ENCODE results near the gene PA2G4.

Gene PA2G4

DNA sequence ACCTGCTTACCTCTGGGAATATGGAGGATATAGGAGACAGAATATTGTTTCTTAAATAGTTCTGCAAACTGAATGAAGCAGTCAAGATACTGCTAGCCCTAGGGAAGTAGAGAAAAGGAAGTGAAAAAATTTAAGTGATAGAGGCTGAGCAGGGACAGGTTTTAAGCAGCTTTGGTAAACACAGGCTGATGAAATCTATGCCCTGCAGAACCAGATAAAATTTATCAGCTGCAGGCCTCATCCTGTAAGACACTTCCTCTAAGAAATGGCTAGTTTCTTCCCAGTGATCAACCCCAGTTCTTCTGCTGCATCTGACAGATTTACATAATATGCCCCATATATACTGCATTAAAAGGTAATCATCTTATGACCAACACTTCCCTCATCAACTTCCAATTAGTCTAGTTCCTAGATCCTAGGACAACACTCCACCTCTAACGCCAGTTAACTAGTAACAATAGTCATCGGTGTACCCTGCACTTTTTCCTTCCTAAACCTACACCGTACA lies 22.4 kb downstream of the PA2G4 start:
- no peak for DNase-seq (ENCODE audit: low spot score)

DNA sequence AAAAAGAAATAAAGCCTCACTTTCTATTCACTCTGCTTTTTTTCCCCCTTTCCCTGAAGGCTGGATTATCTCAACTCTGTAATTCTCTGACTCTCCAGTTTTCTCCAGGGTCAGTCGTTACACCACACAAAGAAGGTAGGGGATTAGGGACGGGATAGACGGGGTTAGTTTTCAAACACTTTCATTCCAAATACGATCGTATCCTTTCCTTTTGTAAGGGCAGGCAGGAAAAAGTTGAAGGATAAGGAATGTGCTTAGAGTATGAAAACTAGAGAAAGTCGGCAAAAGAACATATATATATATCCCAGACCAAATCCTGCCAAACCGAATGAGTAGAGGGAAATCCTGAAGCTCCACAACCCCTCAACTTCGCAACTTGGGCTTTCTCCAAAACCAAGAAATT lies 23.1 kb downstream of the PA2G4 start:
- no peak for DNase-seq (ENCODE audit: low spot score)

DNA sequence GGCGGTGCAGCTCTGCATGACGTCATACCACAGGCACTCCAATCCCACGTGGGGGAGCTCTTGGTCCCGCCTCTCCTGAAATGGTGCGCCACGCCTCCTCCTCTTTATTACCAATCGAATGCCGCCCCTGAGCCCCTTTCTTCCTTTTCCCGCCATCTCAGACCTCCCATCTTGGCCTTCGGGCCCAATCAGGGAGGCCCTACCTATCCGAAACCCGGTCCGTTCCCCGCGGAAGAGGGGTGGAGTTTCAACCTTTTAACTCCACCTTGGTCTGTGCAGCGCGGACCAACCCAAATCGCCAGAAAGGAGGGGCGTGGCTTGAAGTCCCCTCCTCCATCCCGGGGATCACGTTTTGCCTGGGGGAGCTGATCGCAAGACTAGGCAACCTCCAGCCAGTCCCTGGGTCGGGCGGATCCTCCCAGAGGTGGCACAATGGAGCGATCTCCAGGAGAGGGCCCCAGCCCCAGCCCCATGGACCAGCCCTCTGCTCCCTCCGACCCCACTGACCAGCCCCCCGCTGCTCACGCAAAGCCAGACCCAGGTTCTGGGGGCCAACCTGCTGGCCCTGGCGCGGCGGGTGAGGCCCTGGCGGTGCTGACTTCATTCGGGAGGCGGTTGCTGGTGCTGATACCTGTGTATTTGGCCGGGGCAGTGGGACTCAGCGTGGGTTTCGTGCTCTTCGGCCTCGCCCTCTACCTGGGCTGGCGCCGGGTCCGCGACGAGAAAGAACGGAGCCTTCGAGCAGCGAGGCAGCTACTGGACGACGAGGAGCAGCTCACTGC lies 23.7 kb downstream of the PA2G4 start, which contains the start of gene ESYT1:
TSS of gene ESYT1 (plus strand) at position 380 of the 782 bp plus-strand sequence. CDS start at position 433, 53 bp downstream.
- peak; percentile 97 for DNase-seq (ENCODE audit: low spot score)

- no peak for DNase-seq (ENCODE audit: low spot score)
Observed at GRCh38 chr12:56128670-56129205, 24.4 kb downstream of the PA2G4 start.

DNA sequence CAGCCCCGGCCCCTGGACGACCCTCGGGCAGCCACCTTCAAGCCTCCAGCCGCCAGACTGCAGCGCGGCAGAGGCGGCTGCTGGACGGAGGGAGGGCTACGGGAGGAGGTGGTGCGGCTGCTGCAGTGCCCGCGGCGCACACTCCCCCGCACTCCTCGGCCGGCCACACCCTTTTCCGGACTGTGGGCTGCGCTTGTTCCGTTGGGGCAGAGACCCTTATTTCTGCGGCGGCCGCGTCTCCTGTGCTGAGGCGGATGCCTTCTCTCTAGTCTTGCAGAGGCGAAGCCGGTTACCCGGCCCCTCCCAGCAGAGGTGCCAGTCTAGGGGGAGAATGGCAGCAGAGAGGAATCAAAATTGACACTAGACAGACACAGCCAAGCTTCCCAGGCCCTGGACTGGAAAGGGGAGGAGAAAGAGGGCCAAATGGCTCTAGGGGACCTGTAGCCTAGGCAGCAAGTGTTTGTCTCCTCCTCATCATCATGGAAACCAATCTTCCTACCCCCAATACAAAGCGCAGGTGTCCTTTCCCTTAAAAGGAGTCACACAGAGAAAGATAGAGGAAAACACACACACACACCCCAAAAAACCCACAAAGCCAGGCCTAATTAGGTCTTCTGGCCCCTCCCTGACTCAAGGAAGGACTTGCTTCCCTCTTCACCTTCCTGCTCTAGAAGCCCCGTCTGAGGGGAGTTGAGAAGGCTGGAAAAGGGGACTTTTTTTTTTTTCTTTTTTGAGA lies 25.0 kb downstream of the PA2G4 start:
- DNase-seq (ENCODE audit: low spot score), result no peak

- DNase-seq (ENCODE audit: low spot score), result no peak
Observed at GRCh38 chr12:56129942-56130495, 25.7 kb downstream of the PA2G4 start.

DNA sequence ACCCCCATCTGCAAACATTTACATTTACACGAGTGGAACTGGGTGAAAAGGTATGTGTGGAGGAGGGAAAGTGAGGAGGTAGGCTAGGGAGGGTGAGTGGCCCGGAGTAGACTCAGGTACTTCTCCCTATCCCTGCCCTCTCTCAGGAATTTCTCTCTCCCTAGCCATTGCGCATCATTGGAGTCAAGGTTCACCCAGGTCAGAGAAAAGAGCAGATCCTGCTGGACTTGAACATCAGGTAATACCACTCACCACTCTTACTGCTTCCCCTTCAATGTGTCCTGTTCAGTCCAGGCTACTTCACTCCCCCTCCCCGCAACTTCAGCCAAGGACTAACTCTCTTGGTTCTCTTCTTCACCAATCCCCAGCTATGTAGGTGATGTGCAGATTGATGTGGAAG lies 26.5 kb downstream of the PA2G4 start:
- no peak for DNase-seq (ENCODE audit: low spot score)

GRCh38 chr12:56134897-56135296 lies 30.5 kb downstream of the PA2G4 start:
- no peak for DNase-seq (ENCODE audit: low spot score)

DNA sequence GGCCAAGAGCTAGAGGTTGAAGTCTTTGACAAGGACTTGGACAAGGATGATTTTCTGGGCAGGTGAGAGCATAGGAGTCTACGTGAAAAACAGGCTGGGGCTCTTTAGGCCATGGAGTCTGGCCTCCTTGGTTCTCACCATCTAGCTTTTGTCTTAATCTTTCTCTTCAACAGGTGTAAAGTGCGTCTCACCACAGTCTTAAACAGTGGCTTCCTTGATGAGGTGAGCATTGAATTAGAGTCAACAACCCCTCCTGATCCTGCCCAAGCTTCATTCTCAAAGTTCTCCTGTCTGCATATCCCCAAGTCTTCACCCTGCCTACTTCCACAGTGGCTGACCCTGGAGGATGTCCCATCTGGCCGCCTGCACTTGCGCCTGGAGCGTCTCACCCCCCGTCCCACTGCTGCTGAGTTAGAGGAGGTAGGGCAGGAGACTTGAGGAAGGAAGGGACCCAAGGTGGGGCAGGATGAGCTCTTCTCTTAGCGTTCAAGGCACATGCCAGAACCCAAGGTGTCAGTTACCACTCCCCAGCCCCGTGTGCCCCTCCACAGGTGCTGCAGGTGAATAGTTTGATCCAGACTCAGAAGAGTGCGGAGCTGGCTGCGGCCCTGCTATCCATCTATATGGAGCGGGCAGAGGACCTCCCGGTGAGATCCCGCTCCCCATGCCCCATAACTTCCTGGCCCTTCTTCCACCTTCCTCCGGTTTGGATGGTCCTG lies 33.7 kb downstream of the PA2G4 start:
- no peak for DNase-seq (ENCODE audit: low spot score)

- no peak for DNase-seq (ENCODE audit: low spot score)
Observed at GRCh38 chr12:56141946-56142784, 37.8 kb downstream of the PA2G4 start.

DNA sequence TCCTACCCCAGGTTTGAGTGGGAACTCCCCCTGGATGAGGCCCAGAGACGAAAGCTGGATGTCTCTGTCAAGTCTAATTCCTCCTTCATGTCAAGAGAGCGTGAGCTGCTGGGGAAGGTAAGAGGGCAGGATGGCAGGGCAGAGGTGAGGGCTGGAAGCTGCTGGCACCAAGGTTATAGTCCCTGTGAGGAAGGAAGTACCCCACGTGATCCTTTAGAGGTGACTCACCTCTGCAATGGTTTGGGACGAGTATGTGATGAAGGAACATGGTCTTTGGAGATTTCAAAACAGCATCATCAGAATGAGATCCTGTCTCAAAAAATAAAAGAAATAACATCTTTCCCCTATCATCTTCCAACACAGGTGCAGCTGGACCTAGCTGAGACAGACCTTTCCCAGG lies 38.9 kb downstream of the PA2G4 start:
- DNase-seq (ENCODE audit: low spot score), result no peak

GRCh38 chr12:56143870-56144269 lies 39.5 kb downstream of the PA2G4 start:
- DNase-seq (ENCODE audit: low spot score), result no peak

DNA sequence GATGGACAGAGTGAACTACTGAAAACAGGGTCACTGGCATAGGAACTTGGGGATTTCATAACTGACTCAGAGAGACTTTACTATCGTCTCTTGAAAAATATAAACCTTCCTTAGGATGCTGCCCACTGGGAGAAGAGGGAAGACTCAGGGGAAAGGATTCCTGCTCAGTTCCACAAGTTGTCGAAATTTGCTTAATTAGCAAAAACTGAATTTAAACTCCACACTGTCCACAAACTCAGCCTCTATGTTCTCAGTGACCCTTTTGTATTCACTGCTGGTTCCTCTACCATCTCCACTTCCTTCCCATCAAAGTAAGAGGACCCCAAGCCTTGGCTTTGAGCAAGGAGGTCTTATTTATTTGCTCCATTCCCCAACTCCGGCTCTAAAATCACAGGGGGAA lies 40.9 kb downstream of the PA2G4 start:
- no peak for DNase-seq (ENCODE audit: low spot score)

GRCh38 chr12:56146492-56147460 lies 42.4 kb downstream of the PA2G4 start:
- DNase-seq (ENCODE audit: low spot score), result no peak

- no peak for DNase-seq (ENCODE audit: low spot score)
Observed at GRCh38 chr12:56150563-56150962, 46.2 kb downstream of the PA2G4 start.

- DNase-seq (ENCODE audit: low spot score), result no peak
Observed at GRCh38 chr12:56151672-56152131, 47.3 kb downstream of the PA2G4 start.

GRCh38 chr12:56152132-56152755 lies 47.9 kb downstream of the PA2G4 start, which contains the start of gene MYL6B:
Gene MYL6B (plus strand): TSS chr12:56152587. CDS start chr12:56153919, 1,332 bp downstream.
- DNase-seq (ENCODE audit: low spot score), result peak; percentile 96

DNA sequence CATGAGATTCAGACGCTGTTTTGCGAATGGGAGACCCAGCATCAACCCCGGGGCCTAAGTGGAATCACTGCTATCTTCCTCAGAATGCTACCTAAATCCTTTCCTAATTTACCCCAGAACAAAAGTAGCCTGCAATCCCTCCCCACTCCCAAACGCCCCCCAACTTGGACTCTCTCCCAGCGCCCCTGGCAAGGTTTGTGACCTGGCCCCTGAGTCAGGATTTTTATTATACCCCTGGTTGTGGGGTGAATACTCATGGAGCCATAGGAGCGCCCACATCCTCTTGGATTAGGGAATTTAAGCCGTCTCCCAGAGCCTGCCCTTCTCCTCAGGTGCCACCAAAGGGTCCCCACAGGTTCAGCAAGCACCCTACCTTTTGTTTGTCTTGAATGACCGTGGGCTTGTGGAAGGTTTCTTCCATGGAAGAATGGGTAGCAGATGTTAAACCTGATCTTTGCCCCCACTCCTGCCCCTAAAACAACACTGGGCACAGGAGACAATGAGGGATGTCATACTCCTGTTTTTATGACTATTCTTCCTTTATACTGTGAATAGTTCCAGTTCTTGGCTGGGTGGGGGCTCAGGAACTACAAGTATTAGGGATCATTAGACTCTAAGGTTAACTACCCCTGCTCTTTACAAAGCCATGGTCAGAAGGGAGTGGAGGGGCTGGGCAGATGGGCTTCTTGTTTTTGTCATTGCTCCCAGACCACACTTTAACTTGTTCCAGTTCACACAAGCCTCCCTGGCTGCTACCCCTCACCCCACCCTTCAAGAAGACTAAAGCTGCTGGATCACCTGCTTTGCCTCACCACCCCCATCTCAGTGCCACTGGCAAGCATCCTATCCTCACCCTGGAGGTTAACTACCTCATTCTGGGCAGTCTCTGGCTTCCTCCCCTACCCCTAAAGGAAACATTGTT lies 48.7 kb downstream of the PA2G4 start:
- DNase-seq (ENCODE audit: low spot score), result no peak
